ENCODE results near the gene NTHL1.

NTHL1 gene

GRCh38 chr16:2030036-2030435 is 17.6 kb downstream of the NTHL1 start:
- no peak for TF ChIP-seq CTCF (IDR thresholded peaks at IDR 0.05; ENCODE audit: low read depth, low read length, poor library complexity, severe bottlenecking)
- no peak for TF ChIP-seq EZH2phosphoT487 (IDR thresholded peaks at IDR 0.05; ENCODE audit: borderline replicate concordance, low read length)
- Histone ChIP-seq H3K9me2 (replicated peaks; ENCODE audit: control insufficient read depth, low read length) (no peaks in the 10 kb centered on the region), H3K4me2 (ENCODE audit: low read length) (no peak overlapping the region)

DNA sequence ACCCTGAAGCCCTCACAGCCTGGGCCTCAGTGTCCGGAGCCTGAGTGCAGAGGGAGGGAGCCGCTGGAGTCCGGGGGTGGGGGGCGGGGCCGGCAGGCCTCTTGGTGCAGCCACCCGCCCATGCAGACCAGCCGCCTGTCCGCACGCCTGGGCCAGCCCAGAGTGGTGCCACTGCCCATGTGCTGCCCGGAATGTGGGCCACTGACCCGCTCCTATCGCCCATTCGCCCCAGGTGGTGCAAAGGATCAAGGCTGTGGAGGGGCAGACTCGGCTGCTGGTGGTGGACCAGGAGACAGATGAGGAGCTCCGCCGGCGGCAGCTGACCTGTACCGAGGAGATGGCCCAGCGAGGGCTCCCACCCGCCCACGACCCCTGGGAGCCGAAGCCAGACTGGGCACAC is 18.3 kb downstream of the NTHL1 start:
- Histone ChIP-seq H3K4me1 (ENCODE audit: control insufficient read depth, low read length) (peaks cover 7% of the 10 kb centered on the region; the same call in 1 of the 2 replicates), H3K79me2 (ENCODE audit: control insufficient read depth, low read length) (no peaks in the 10 kb centered on the region), H3K27me3 (ENCODE audit: control insufficient read depth, low read length) (peaks cover 63% of the 10 kb centered on the region), H3K27ac (ENCODE audit: low read depth, low read length) (no peak overlapping the region), H4K20me1 (ENCODE audit: control insufficient read depth, insufficient read depth, low read depth, low read length) (no peaks in the 10 kb centered on the region; the same call in 1 of the 2 replicates), H3K9me3 (ENCODE audit: control insufficient read depth, insufficient read depth, low read length) (no peaks in the 10 kb centered on the region), H3F3A (ENCODE audit: control insufficient read depth, insufficient read depth) (no peaks in the 10 kb centered on the region; the same call in 1 of the 2 replicates), H3K9me2 (replicated peaks; ENCODE audit: control insufficient read depth, low read length) (no peaks in the 10 kb centered on the region), H3K4me3 (ENCODE audit: low read length) (no peak overlapping the region), H3K36me3 (ENCODE audit: control insufficient read depth, low read length) (no peaks in the 10 kb centered on the region), H3K4me2 (ENCODE audit: low read length) (no peak overlapping the region)
- TF ChIP-seq CTCF (IDR thresholded peaks at IDR 0.05; ENCODE audit: low read depth, low read length, poor library complexity, severe bottlenecking) (no peak), EZH2phosphoT487 (IDR thresholded peaks at IDR 0.05; ENCODE audit: borderline replicate concordance, low read length) (no peak)

More at GRCh38 chr16:2030036-2030435, 17.6 kb downstream of the NTHL1 start:
- Histone ChIP-seq H3K4me3 (ENCODE audit: low read length) (no peak overlapping the region), H3K9me3 (ENCODE audit: control insufficient read depth, insufficient read depth, low read length) (no peaks in the 10 kb centered on the region), H3F3A (ENCODE audit: control insufficient read depth, insufficient read depth) (no peaks in the 10 kb centered on the region), H3K36me3 (ENCODE audit: control insufficient read depth, low read length) (no peaks in the 10 kb centered on the region), H3K4me1 (ENCODE audit: control insufficient read depth, low read length) (peaks cover 7% of the 10 kb centered on the region; the same call in 1 of the 2 replicates), H3K79me2 (ENCODE audit: control insufficient read depth, low read length) (no peaks in the 10 kb centered on the region), H3K27me3 (ENCODE audit: control insufficient read depth, low read length) (peaks cover 62% of the 10 kb centered on the region), H4K20me1 (ENCODE audit: control insufficient read depth, insufficient read depth, low read depth, low read length) (no peaks in the 10 kb centered on the region; the same call in 1 of the 2 replicates), H3K27ac (ENCODE audit: low read depth, low read length) (no peak overlapping the region)

GRCh38 chr16:2028620-2029220 is 18.9 kb downstream of the NTHL1 start:
- Histone ChIP-seq H3K4me1 (ENCODE audit: control insufficient read depth, low read length) (peaks cover 8% of the 10 kb centered on the region; the same call in 1 of the 2 replicates), H3K9me3 (ENCODE audit: control insufficient read depth, insufficient read depth, low read length) (no peaks in the 10 kb centered on the region), H3F3A (ENCODE audit: control insufficient read depth, insufficient read depth) (no peaks in the 10 kb centered on the region; the same call in 1 of the 2 replicates), H3K4me3 (ENCODE audit: low read length) (no peak overlapping the region), H3K4me2 (ENCODE audit: low read length) (no peak overlapping the region), H3K36me3 (ENCODE audit: control insufficient read depth, low read length) (no peaks in the 10 kb centered on the region), H4K20me1 (ENCODE audit: control insufficient read depth, insufficient read depth, low read depth, low read length) (no peaks in the 10 kb centered on the region; the same call in 1 of the 2 replicates), H3K9me2 (replicated peaks; ENCODE audit: control insufficient read depth, low read length) (no peaks in the 10 kb centered on the region), H3K27me3 (ENCODE audit: control insufficient read depth, low read length) (peaks cover 62% of the 10 kb centered on the region), H3K79me2 (ENCODE audit: control insufficient read depth, low read length) (no peaks in the 10 kb centered on the region), H3K27ac (ENCODE audit: low read depth, low read length) (no peak overlapping the region)
- no peak for TF ChIP-seq EZH2phosphoT487 (IDR thresholded peaks at IDR 0.05; ENCODE audit: borderline replicate concordance, low read length)
- no peak for TF ChIP-seq CTCF (IDR thresholded peaks at IDR 0.05; ENCODE audit: low read depth, low read length, poor library complexity, severe bottlenecking)

Measured in DOHH2 (cell line).